Ovary (tissue), 9 donors: ENCODE measurements around the gene MAPK1. TPM values are rescaled to one million over a fixed set of nuclear protein-coding genes. Genes with fewer than 3 reads are reported as not detected.
"Not testable (repeated sequence)": the region's sequence is repeated elsewhere in the genome, so short reads cannot be mapped to it uniquely, and the experiment has no call there.

Experiments
- DNase-seq, 5 donors: peaks; one replicate each; pipeline ENCODE4 v3.0.0-alpha.2; 2019 to 2020
- H3K27ac ChIP-seq, 2 donors: fragments of 200-600 bp; one replicate each; pipeline versions ENCODE4 v1.5.1 to v1.8.0; 2019 to 2022
- H3K27me3 ChIP-seq: fragments of 200-600 bp; one replicate; pipeline ENCODE4 v1.8.0; 2022
- H3K36me3 ChIP-seq: fragments of 200-600 bp; sonication (generic); one replicate; pipeline ENCODE4 v1.5.1; 2019
- H3K4me1 ChIP-seq: one replicate; pipeline ENCODE4 v1.8.1; 2013; ENCODE audit warnings: mild to moderate bottlenecking, moderate library complexity; ENCODE audit not compliant: insufficient read depth
- H3K4me3 ChIP-seq: fragments of 200-600 bp; sonication (generic); one replicate; pipeline ENCODE4 v1.5.1; 2017
- H3K9me3 ChIP-seq, 2 donors: fragments of 200-600 bp in 1 of 2; sonication (generic) in 1 of 2; one replicate each; pipeline versions ENCODE4 v1.5.1 to v1.8.1; 2013 to 2019; ENCODE audit warnings: mild to moderate bottlenecking in 1 of 2, moderate library complexity in 1 of 2
- CTCF ChIP-seq, 3 donors: fragments of 450-650 bp in 2 of 3; fragments of 200-600 bp in 1 of 3; IDR thresholded peaks; one replicate each; pipeline versions ENCODE4 v1.5.1 to v1.8.0; 2016 to 2022; ENCODE audit warnings: antibody characterized with exemption in 3 of 3, mild to moderate bottlenecking in 1 of 3
- EP300 ChIP-seq: sonication (generic); formaldehyde crosslinking; IDR thresholded peaks from one replicate; pipeline ENCODE4 v1.6.1; 2017; ENCODE audit warnings: antibody characterized with exemption
- POLR2A ChIP-seq: fragments of 450-650 bp; IDR thresholded peaks from one replicate; pipeline ENCODE4 v1.6.1; 2017; ENCODE audit warnings: antibody characterized with exemption, mild to moderate bottlenecking, moderate library complexity
- WGBS, 3 donors: extraction: QIAGEN DNeasy Blood & Tissue Kit in 1 of 3; methylation state at CpG; one replicate each; pipeline versions ENCODE4 v1.1.5 to v1.1.7; 2013 to 2017; 5-methylcytosine and 5-hydroxymethylcytosine counted together
- intact Hi-C, 4 donors: fragments of 100-400 bp; cut with DNase I; formaldehyde crosslinking; loops; one replicate each; pipeline versions ENCODE4 v1.11.0 to v1.15.1; 2022 to 2023
- polyA plus RNA-seq, 2 donors: library from polyadenylated mRNA; stranded (reverse); fragments of 200-250 nt in 1 of 2; fragments of 350-450 nt in 1 of 2; fragmentation: Illumina TruSeq in 1 of 2; extraction: RNeasy Lipid Tissue Mini Kit (QIAGEN cat#74804) in 1 of 2; gene quantifications; one replicate each; pipeline ENCODE4 v1.2.3, GENCODE V29; 2013 to 2014
- total RNA-seq, 7 donors: library from RNA; depleted of rRNA in 2 of 7; stranded (reverse); fragments of >200 nt in 2 of 7; fragmentation: NEBNext Ultra II Directional in 3 of 7; extraction: Animal tissue kit (Norgen Biotek cat#: 25700) in 3 of 7; gene quantifications; one replicate each; pipeline versions ENCODE4 v1.1.0 to v1.2.4, GENCODE V29; 2016 to 2023
- donor health status: DM: no; HTN: no; CAD: no; lungs with moderate emphysema.
- donor health status: DM: no; HTN: no; CAD: no.
- donor health status: Bipolar disorder and iron deficiency.
- donor health status: DM: yes; HTN: yes; CAD: no.
- donor health status: DM: no; HTN: no; CAD: no.
- donor health status: DM: yes; HTN: yes; CAD: no.

MAPK1 gene
- total and polyA plus RNA-seq, 9 donors: 12.3 to 125 (median 98.1) TPM

DNA sequence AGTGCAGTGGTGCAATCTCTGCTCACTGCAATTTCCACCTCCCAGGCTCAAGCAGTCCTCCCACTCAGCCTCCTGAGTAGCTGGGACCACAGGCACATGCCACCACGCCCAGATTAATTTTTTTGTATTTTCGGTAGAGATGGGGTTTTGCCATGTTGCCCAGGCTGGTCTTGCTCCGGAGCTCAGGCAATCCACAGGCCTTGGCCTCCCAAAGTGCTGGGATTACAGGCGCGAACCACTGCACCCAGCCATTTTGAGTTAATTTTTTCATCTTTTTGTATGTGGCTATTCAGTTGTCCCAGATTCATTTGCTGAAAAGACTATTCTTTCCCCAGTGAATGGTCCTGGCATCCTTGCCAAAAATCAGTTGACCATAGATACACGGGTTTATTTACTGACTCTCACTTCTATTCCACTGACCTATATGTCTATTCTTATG lies 63.6 kb downstream of the MAPK1 start:
- no peak overlapping the region for H3K4me3 ChIP-seq
- TF ChIP-seq EP300 (no peak), CTCF (IDR thresholded peaks at IDR 0.05) (no peak), POLR2A (no peak)
- no peak for DNase-seq
- no peaks in the 10 kb centered on the region for H3K27me3 ChIP-seq
- intact Hi-C loops: no loop called here
- no peak overlapping the region for H3K27ac ChIP-seq
- H3K36me3 ChIP-seq: no peaks in the 10 kb centered on the region
- H3K4me1 ChIP-seq: peaks cover 2% of the 10 kb centered on the region
- WGBS, 3 donors: 86 to 92% (median 91%) methylated on average over 6 of the region's 6 CpGs
- H3K9me3 ChIP-seq: no peaks in the 10 kb centered on the region

DNA sequence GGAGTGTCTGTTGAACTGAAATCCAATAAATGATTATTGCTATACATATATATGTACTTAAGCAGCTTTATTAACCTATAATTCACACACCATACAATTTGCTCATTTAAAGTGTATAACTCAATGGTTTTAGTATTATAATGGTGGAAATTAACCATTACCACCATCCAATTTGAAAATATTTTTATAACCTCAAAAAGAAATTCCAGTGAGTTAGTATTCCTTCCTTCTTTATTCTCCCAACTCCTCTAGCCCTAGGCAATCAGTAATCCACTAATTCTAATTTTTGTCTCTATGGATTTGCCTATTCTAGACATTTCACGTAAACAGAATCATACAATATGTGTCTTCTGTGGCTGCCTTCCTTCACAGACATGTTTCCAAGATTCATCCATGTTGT lies 64.8 kb downstream of the MAPK1 start:
- no peak for DNase-seq
- Histone ChIP-seq H3K4me3 (no peak overlapping the region), H3K9me3 (no peaks in the 10 kb centered on the region), H3K36me3 (no peaks in the 10 kb centered on the region), H3K27me3 (no peaks in the 10 kb centered on the region), H3K4me1 (peaks cover 2% of the 10 kb centered on the region), H3K27ac (no peak overlapping the region)
- intact Hi-C loops: no loop called here
- no peak for TF ChIP-seq EP300
- no peak for TF ChIP-seq CTCF (IDR thresholded peaks at IDR 0.05)
- TF ChIP-seq POLR2A: no peak
- WGBS, 3 donors: 96 to 100% (median 100%) methylated on average over 1 of the region's 1 CpG

- Histone ChIP-seq H3K36me3 (no peaks in the 10 kb centered on the region), H3K4me1 (peaks cover 2% of the 10 kb centered on the region), H3K4me3 (no peak overlapping the region), H3K27me3 (no peaks in the 10 kb centered on the region), H3K9me3 (no peaks in the 10 kb centered on the region), H3K27ac (no peak overlapping the region)
- WGBS, 3 donors: 96 to 97% (median 97%) methylated on average over 9 of the region's 9 CpGs
- TF ChIP-seq EP300: no peak
- DNase-seq: no peak
- intact Hi-C loops: no loop called here
Measured at GRCh38 chr22:21802056-21802455, 65.4 kb downstream of the MAPK1 start.

DNA sequence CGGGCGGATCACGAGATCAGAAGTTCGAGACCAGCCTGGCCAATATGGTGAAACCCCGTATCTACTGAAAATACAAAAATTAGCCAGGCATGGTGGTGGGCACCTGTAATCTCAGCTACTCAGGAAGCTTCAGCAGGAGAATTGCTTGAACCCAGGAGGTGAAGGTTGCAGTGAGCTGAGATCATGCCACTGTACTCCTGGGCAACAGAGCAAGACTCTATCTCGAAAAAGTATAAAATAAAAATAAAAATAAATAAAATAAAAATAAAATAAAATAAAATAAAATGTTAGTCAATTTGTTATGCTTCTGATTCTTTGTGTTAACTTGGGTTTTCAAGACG lies 66.2 kb downstream of the MAPK1 start:
- H3K27ac ChIP-seq, intact Hi-C loops: not testable (repeated sequence)
- WGBS, 3 donors: 97 to 98% (median 97%) methylated on average over 7 of the region's 7 CpGs

DNA sequence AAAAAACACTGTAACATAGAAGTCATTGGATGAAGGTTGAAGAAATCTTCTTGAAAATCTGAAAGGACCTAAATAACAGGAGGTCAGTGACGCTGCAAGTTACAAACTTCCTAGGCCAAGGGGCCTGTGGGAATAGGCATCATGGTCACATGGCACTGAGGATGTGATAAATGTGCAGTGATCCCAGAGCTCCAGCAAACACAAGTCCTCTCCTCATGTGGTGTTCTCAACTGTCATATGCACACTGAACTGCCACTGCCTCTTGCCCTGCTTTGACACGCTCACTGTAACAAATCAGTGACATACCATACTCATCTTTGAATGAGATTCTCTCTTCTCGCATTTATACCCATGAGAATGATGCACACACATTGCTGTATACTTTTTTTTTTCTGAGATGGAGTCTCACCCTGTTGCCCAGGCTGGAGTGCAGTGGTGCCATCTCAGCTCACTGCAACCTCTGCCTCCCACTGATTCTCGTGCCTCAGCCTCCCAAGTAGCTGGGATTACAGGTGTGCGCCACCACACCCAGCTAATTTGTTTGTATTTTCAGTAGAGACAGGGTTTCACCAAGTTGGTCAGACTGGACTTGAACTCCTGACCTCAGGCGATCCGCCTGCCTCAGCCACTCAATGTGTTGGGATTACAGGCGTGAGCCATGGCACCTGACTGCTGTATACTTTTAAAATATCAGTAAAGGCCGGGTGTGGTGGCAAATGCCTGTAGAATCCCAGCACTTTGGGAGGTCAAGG lies 66.7 kb downstream of the MAPK1 start:
- no peaks in the 10 kb centered on the region for H3K36me3 ChIP-seq

More for the DNA sequence above, 66.2 kb downstream of the MAPK1 start:
- H3K4me3 ChIP-seq, H3K27me3 ChIP-seq, DNase-seq, H3K9me3 ChIP-seq, H3K36me3 ChIP-seq, H3K4me1 ChIP-seq: not testable (repeated sequence)

More for the DNA sequence above, 66.7 kb downstream of the MAPK1 start:
- H3K4me1 ChIP-seq: peaks cover 2% of the 10 kb centered on the region
- H3K4me3 ChIP-seq: no peak overlapping the region
- no peak for DNase-seq
- no peak overlapping the region for H3K27ac ChIP-seq
- WGBS, 3 donors: 96 to 97% (median 97%) methylated on average over 9 of the region's 9 CpGs
- intact Hi-C loops: no loop called here
- no peaks in the 10 kb centered on the region for H3K9me3 ChIP-seq
- H3K27me3 ChIP-seq: no peaks in the 10 kb centered on the region
- TF ChIP-seq CTCF (IDR thresholded peaks at IDR 0.05): no peak
- TF ChIP-seq POLR2A: no peak
- TF ChIP-seq EP300: no peak
